Measurements from ENCODE around the gene RDH16.

DNA sequence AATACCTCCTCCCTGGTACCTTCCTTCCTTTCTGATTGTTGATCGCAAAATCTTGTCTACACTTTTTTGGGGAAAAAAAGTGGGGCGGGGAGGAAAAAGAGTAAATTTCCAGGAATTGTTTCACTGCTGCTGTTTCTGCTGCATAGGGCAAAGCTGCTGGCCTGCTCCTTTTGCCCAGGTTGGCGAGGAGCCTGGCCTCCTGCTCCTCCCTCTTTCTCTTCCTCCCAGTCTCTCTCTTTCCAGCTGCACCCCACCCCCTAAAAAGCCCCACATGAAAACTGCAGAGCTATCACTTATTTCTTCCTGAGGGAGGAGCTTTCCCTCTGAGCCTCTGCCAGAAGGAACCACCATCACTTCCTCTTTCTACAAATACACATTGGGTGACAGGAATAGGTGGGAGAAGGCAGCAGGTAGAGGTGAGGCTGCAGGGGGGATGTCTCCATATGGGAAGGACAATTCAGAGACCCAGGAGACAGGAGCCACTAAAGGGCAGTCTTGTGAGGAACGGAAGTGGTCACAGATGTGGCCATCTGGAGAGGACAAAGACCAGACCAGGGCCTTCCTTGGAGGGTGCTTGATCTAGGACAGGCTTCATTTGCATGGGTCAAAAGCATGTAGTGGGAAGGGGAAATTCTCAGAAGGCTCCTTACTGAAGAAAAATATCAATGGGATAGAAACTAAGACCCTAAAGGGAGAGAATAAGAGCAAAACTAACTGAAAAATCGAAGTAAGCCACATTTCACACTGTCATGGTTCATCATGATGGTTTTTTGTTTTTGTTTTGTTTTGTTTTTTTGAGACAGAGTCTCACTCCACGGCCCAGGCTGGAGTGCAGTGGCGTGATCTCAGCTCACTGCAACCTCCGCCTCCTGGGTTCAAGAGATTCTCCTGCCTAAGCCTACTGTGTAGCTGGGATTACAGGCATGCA is 34.2 kb upstream of the RDH16 start:
- TF ChIP-seq, protein P1, sequence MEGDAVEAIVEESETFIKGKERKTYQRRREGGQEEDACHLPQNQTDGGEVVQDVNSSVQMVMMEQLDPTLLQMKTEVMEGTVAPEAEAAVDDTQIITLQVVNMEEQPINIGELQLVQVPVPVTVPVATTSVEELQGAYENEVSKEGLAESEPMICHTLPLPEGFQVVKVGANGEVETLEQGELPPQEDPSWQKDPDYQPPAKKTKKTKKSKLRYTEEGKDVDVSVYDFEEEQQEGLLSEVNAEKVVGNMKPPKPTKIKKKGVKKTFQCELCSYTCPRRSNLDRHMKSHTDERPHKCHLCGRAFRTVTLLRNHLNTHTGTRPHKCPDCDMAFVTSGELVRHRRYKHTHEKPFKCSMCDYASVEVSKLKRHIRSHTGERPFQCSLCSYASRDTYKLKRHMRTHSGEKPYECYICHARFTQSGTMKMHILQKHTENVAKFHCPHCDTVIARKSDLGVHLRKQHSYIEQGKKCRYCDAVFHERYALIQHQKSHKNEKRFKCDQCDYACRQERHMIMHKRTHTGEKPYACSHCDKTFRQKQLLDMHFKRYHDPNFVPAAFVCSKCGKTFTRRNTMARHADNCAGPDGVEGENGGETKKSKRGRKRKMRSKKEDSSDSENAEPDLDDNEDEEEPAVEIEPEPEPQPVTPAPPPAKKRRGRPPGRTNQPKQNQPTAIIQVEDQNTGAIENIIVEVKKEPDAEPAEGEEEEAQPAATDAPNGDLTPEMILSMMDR (IDR thresholded peaks at IDR 0.05 in 8 of 11, conservative IDR thresholded peaks at IDR 0.05 in 3 of 11), result no peak
- no peak for TF ChIP-seq POLR2A (IDR thresholded peaks at IDR 0.05)
